Umbilical cord (tissue), 2 donors: ENCODE data around the gene RPL4. TPM values are rescaled to one million over a fixed set of nuclear protein-coding genes. Genes with fewer than 3 reads are reported as not detected.

ENCODE experiments used
- DNase-seq: peaks from one replicate; pipeline ENCODE4 v3.0.0-alpha.2; 2015; ENCODE audit warnings: low spot score
- total RNA-seq: library from RNA; depleted of rRNA; stranded (reverse); fragments of >200 nt; gene quantifications from one replicate; pipeline ENCODE4 v1.2.3, GENCODE V29; 2014; ENCODE audit warnings: low replicate concordance; ENCODE audit not compliant: insufficient read depth

Gene RPL4
- total RNA-seq, 1 donor from 2014 or later: 3,940 TPM

- no peak for DNase-seq
These were observed 44.6 kb downstream of the RPL4 start for GRCh38 chr15:66459818-66460615.

- DNase-seq: no peak
These were observed 48.4 kb downstream of the RPL4 start for GRCh38 chr15:66456211-66456610.

- DNase-seq: no peak
These were observed 50.5 kb downstream of the RPL4 start for GRCh38 chr15:66454143-66454542.

GRCh38 chr15:66452971-66453580 is 51.6 kb downstream of the RPL4 start:
- no peak for DNase-seq

- DNase-seq: no peak
These were observed 52.2 kb downstream of the RPL4 start for GRCh38 chr15:66452420-66452819.

Other genes starting within 250 kb of the RPL4 start
- 22.4 TPM for gene DIS3L, start 211.3 kb downstream of the RPL4 start, total RNA-seq
- gene TIPIN, start 148.2 kb downstream of the RPL4 start, total RNA-seq: 7.0 TPM
- 25.8 TPM for gene MAP2K1, start 117.9 kb downstream of the RPL4 start, total RNA-seq
- gene SNAPC5, start 7.1 kb downstream of the RPL4 start, total RNA-seq: 7.2 TPM
- gene ZWILCH, start 471 bp upstream of the RPL4 start, total RNA-seq: 8.4 TPM
- gene LCTL, start 61.1 kb upstream of the RPL4 start, total RNA-seq: 0.48 TPM
- gene SMAD6, start 197.4 kb upstream of the RPL4 start, total RNA-seq: 45.5 TPM